ENCODE data around the gene LRRC70.

The LRRC70 gene

GRCh38 chr5:62576570-62577170, 1.9 kb upstream of the LRRC70 start:
- no peak for DNase-seq

GRCh38 chr5:62577488-62577887, 1.1 kb upstream of the LRRC70 start:
- DNase-seq, result no peak

GRCh38 chr5:62579761-62580160, 1.1 kb downstream of the LRRC70 start:
- no peak for DNase-seq

- DNase-seq, result no peak
These were observed 3.4 kb downstream of the LRRC70 start for GRCh38 chr5:62581836-62582597.

GRCh38 chr5:62584391-62584790, 5.8 kb downstream of the LRRC70 start:
- DNase-seq, result no peak

- DNase-seq, result no peak
These were observed 6.7 kb downstream of the LRRC70 start for GRCh38 chr5:62585306-62585705.

- no peak for DNase-seq
These were observed 7.1 kb downstream of the LRRC70 start for GRCh38 chr5:62585751-62586150.

- DNase-seq, result no peak
These were observed 9.1 kb downstream of the LRRC70 start for GRCh38 chr5:62587737-62588136.

- DNase-seq, result no peak
These were observed 10.0 kb downstream of the LRRC70 start for GRCh38 chr5:62588668-62589067.

GRCh38 chr5:62589504-62589903, 10.9 kb downstream of the LRRC70 start:
- no peak for DNase-seq

- DNase-seq, result no peak
These were observed 11.8 kb downstream of the LRRC70 start for GRCh38 chr5:62590387-62590786.

GRCh38 chr5:62592558-62592957, 13.9 kb downstream of the LRRC70 start:
- no peak for DNase-seq

GRCh38 chr5:62593331-62593730, 14.7 kb downstream of the LRRC70 start:
- DNase-seq, result no peak

GRCh38 chr5:62594364-62594984, 15.9 kb downstream of the LRRC70 start:
- no peak for DNase-seq

- DNase-seq, result no peak
These were observed 17.5 kb downstream of the LRRC70 start for GRCh38 chr5:62596096-62596495.

GRCh38 chr5:62596691-62597090, 18.1 kb downstream of the LRRC70 start:
- no peak for DNase-seq

- DNase-seq, result no peak
These were observed 18.7 kb downstream of the LRRC70 start for GRCh38 chr5:62597314-62597713.

- no peak for DNase-seq
These were observed 22.1 kb downstream of the LRRC70 start for GRCh38 chr5:62600560-62601252.

- no peak for DNase-seq
These were observed 25.3 kb downstream of the LRRC70 start for GRCh38 chr5:62603934-62604333.

GRCh38 chr5:62605638-62606037, 27.0 kb downstream of the LRRC70 start:
- no peak for DNase-seq

GRCh38 chr5:62606878-62607277, 28.3 kb downstream of the LRRC70 start:
- no peak for DNase-seq

- DNase-seq, result no peak
These were observed 29.0 kb downstream of the LRRC70 start for GRCh38 chr5:62607615-62608014.
